Neural cell (in vitro differentiated cells): Measurements from ENCODE around the gene PIGP.

Experiments used
- RAD21 ChIP-seq: fragments of 450-650 bp; conservative IDR thresholded peaks from 2 replicates; pipeline ENCODE4 v1.6.1; 2014; ENCODE audit warnings: antibody characterized with exemption, mild to moderate bottlenecking, moderate library complexity
- TAF1 ChIP-seq: IDR thresholded peaks from 2 replicates; pipeline ENCODE4 v1.6.1; 2012; ENCODE audit warnings: low read depth
- TF ChIP-seq, protein P1 (sequence below): fragments of 450-650 bp; IDR thresholded peaks from 2 replicates; pipeline ENCODE4 v1.5.1; 2014; ENCODE audit warnings: antibody characterized with exemption, mild to moderate bottlenecking, moderate library complexity; ENCODE audit not compliant: poor library complexity, severe bottlenecking

DNA sequence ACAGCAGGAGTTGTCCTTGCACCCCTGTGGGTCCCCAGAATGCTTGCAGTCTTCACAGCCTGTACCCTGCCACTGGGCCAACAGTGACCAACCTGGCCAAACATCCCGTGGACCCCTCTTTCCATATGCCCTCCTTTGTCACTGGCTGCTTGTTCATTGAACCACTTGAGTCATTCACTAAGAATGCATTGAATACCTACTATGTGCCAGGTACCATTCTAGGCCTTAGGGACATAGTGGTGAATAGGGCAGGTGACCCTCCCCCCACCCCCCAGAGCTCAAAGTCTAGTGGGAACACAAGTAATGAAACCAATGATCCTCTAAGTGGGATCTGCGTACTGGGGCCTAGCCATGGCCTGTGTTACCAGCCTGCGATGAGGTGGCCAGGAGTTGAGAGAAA lies 28.2 kb downstream of the PIGP start:
- TF ChIP-seq RAD21 = no peak
- TF ChIP-seq, protein P1, sequence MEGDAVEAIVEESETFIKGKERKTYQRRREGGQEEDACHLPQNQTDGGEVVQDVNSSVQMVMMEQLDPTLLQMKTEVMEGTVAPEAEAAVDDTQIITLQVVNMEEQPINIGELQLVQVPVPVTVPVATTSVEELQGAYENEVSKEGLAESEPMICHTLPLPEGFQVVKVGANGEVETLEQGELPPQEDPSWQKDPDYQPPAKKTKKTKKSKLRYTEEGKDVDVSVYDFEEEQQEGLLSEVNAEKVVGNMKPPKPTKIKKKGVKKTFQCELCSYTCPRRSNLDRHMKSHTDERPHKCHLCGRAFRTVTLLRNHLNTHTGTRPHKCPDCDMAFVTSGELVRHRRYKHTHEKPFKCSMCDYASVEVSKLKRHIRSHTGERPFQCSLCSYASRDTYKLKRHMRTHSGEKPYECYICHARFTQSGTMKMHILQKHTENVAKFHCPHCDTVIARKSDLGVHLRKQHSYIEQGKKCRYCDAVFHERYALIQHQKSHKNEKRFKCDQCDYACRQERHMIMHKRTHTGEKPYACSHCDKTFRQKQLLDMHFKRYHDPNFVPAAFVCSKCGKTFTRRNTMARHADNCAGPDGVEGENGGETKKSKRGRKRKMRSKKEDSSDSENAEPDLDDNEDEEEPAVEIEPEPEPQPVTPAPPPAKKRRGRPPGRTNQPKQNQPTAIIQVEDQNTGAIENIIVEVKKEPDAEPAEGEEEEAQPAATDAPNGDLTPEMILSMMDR = no peak
- no peak for TF ChIP-seq TAF1
